Stimulated activated CD8-positive, alpha-beta memory T cell treated with anti-CD3 and anti-CD28 coated beads, Interleukin-15, amount 100 ng/mL, for 4 hours (primary cell): ENCODE results near the gene FEV.

Experiments
- DNase-seq, 2 donors: peaks; one replicate each; pipeline ENCODE4 v3.0.0-alpha.2; 2020; ENCODE audit warnings: low read depth in 2 of 2

FEV gene

GRCh38 chr2:218985021-218985324 is at the start of gene FEV:
Gene FEV (minus strand): TSS chr2:218985184. CDS start chr2:218985075, 109 bp downstream.
- no peak for DNase-seq

- no peak for DNase-seq
Observed at GRCh38 chr2:219032051-219032745, 47.2 kb upstream of the FEV start.

- DNase-seq: no peak
Observed at GRCh38 chr2:219031005-219031738, 46.2 kb upstream of the FEV start.

- DNase-seq: no peak
Observed at GRCh38 chr2:219030177-219030940, 45.4 kb upstream of the FEV start.

- peak; percentile 37 to 49 for DNase-seq
Observed at GRCh38 chr2:219029829-219030165, 44.8 kb upstream of the FEV start.

- no peak for DNase-seq
Observed at GRCh38 chr2:219028996-219029828, 44.2 kb upstream of the FEV start.

GRCh38 chr2:219028141-219028540 is 43.2 kb upstream of the FEV start:
- no peak for DNase-seq

- no peak for DNase-seq
Observed at GRCh38 chr2:219027511-219028055, 42.6 kb upstream of the FEV start.

- no peak for DNase-seq
Observed at GRCh38 chr2:219026946-219027345, 42.0 kb upstream of the FEV start.

- no peak for DNase-seq
Observed at GRCh38 chr2:219025637-219026585, 40.9 kb upstream of the FEV start.

- DNase-seq: no peak
Observed at GRCh38 chr2:219024059-219024458, 39.1 kb upstream of the FEV start.

- DNase-seq: no peak
Observed at GRCh38 chr2:219023045-219023605, 38.1 kb upstream of the FEV start.

- no peak for DNase-seq
Observed at GRCh38 chr2:219022616-219023015, 37.6 kb upstream of the FEV start.

- no peak for DNase-seq
Observed at GRCh38 chr2:219022041-219022440, 37.1 kb upstream of the FEV start.

- DNase-seq: no peak
Observed at GRCh38 chr2:219021591-219021990, 36.6 kb upstream of the FEV start.

- no peak for DNase-seq
Observed at GRCh38 chr2:219020604-219021365, 35.8 kb upstream of the FEV start.

- DNase-seq: no peak
Observed at GRCh38 chr2:219019436-219019835, 34.5 kb upstream of the FEV start.

- no peak for DNase-seq
Observed at GRCh38 chr2:219018726-219019125, 33.7 kb upstream of the FEV start.

- no peak for DNase-seq
Observed at GRCh38 chr2:219018286-219018685, 33.3 kb upstream of the FEV start.
